CD4-positive, alpha-beta T cell treated with Interleukin-10 for 1 hour (primary cell): Measurements from ENCODE around the gene TGFA.

ENCODE experiments used
- DNase-seq: peaks from one replicate; pipeline ENCODE4 v3.0.0-alpha.2; 2020

Gene TGFA

DNA sequence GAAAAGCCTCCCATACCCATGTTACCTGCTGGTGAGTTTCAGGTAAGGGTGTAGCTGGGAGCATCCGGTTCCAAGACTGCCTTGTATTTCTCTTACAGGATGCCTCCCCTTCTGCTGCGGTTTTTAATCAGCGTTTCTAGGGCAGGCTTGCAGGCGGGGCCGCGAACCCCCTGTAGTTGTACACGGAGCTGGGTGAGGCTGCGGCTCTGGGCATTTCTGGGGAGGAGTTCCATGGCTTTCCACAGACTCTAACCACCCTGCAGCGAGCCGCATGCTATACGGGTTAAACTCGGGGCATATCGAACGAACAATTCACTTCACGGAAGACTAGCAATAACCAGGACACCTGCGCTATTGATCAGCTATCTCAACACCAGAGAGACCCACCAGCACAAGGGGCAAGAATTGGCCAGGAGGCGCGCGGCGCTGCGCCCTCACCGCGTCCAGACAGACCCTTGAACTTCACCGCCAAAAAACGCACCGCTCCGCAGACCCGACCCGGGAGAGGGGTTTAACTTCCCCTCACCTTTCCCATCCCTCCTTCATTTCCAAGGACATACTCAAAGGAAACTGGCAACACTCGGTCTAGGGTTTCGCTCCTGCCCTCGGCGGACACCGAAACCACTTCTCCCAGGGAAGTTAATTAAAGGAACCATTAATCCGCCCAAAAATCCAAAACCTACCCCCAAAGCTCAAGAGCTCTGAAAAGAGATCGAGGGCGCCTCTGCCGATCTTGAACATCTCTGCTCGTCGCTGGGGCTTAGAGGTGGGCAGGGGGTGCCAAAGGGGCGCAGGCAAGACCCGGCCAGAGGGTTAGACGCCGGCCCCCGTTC lies 909 bp downstream of the TGFA start:
- DNase-seq, result peak; percentile 14

DNA sequence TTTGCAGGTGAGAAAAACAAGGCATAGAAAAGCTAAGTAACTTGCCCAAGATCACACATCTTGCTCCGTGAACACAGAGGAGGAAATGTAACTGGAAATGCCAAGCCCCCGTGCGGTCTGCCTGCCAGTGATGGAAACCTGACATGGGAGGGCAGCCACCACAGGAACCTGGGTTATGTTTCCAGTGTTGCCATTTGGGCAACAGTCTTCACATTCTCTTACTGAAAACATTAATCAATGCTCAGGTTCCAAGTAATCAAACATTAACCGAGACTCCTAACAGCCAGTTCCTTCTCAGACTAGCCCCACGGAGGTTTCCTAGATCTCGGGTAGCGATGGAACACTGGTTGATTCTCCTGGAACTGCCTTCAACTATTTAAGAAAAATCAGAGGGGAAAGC lies 2.5 kb downstream of the TGFA start:
- DNase-seq, result no peak

DNA sequence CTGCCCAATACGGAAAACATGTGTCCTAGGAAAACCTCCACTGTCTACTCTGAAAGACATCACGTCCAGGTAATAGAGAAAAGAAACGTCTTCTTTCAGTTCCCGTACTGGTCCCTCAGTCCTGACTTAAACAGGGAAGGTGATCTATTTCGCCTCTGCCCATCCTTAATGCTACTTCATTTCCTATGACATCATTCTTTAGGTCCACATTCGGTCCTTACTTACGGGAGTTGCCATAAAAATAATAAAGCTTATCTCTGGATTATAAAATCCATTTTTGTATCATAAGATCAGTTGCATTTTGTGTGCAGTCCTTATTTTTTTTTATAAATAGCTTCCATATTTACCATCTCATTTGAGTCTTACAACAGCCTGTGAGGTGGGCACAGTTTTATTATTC lies 3.7 kb downstream of the TGFA start:
- no peak for DNase-seq

DNA sequence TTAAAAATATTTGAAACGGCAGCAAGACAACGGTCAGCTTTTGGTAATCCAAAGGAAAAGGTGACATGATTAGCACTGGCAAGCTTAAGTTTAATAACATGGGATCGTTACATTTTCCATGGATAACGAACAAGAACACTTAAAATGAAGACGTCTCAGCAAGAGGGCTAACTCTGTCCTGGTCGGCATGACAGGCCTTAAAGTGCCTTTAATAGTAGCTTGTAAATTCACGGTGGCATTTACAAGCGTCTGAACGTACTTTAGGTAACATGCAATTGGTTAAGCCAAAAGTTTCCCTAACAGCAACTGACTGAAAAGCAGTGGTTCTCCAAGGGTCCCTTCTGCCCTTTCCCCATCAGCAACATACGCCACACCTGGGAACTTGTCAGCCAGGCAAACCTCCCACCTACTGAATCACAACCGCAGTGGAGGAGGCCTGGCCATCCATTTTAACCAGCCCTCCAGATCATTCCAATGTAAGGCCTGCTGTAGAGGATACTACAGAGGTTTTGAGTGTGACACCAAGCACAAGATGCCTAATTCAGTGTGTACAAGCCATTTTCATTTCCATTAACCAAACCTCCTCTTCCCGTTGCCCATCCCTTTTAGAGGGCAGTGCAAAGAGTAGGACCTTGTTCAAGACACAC lies 4.4 kb downstream of the TGFA start:
- no peak for DNase-seq

DNA sequence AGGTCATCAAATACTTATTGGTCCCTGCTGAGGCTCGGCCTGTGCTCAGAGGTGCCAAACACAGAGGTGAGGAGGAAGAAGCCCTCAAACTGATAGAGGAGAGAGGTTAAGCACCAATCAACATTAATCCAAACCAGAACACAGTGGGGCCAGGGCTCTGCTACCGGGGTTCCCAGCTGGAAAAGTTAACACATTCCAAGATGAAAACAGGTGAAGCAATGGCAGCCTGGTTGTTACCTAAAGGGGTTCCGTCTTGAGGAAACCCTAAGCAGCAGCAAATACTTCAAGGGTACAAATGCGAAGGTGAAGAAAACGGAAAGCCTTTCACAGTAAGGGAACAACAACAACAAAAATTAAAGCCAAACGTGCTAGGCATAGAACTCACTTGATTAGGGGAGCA lies 5.4 kb downstream of the TGFA start:
- DNase-seq, result no peak

DNA sequence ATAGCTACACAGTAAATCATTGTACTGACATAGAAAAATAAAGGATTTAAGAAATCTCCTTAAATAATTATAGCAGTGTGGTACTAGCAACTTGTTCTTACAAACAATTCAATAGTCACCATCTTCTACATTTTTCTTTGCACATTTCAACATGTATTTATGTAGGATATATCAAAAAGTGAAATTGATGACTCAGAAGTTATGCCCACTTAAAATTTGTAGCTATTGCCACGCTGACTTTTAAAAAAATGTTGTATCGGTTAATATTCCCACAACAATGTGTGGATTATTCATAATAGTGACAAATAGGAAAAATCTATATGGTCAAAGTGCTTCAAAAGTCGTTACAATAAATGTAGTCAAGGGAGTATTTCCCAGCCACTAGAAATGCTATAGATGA lies 6.7 kb downstream of the TGFA start:
- no peak for DNase-seq

DNA sequence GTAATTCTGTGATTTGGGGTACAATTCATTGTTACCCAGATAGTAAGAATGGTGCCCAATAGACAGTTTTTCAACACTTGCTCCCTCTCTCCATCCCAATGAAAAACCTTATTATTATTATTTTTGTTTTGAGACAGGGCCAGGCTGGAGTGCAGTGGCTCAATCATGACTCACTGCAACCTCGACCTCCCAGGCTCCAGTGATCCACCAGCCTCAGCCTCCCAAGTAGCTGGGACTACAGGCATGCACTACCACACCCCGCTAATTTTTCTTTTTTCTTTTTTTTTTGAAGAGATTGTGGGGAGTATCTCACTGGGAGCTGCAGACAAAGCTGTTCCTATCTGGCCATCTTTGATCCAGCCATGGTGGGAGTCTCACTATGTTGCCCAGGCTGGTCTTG lies 7.2 kb downstream of the TGFA start:
- DNase-seq, result no peak

DNA sequence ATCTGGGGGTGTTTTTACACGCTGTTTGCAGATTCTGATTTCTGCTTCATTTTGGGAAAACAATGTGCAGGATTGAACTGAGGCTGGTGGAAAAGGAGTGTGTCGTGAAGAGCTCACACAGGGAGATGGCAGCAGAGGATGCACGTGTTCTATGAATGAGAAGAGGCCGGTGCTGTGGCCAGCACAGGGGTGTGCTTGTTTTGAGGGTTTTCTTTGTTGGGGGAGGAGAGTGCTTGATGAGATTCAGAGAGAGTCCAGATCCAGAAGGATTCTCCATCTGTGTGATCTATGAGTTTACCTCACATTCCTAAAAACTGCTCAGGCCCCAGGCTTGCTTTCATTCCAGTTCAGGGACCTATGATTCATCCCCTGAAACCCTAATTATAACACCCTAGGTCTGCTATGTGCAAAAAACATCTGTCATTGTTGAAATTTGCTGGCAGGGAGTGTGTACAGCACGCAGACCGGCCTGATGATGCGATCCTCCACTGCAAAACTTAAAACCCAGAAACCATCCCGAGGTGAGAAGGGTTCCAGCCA lies 12.1 kb downstream of the TGFA start:
- no peak for DNase-seq

DNA sequence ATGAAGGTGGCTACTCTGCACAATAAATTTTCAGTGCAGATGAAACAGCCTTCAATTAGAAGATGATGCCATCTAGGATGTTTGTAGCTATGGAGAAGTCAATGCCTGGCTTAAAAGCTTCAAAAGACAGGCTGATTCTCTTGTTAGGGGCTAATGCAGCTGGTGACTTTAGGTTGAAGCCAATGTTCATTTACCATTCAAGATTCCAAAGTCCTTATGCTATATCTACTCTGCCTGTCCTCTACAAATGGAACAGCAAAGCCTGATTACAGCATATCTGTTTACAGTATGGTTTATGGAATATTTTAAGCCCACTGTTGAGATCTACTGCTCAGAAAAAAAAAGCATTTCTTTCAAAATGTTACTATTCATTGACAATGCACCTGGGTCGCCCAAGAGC lies 15.8 kb downstream of the TGFA start:
- DNase-seq, result no peak

DNA sequence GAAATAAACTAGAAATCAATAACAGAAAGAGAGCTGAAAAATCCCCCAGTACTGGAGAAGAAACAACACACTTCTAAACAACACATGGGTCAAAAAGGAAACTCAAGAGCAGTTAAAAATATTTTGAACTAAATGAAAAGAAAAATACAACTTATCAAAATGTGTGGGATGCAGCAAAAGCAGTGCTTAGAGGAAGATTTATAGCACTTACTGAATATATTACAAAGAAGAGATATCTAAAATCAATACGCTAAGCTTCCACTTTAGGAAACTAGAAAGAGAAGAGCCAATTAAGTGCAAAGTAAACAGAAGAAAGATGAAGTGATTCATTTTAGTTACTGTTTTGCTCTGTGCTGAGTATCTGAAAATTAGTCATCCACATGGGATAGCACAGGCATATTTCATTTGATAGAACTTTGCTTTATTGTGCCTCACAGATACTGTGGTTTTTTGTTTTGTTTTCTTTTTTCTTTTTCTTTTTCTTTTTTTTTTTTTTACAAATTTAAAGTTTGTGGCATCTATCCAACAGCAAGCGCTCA lies 17.0 kb downstream of the TGFA start:
- no peak for DNase-seq

DNA sequence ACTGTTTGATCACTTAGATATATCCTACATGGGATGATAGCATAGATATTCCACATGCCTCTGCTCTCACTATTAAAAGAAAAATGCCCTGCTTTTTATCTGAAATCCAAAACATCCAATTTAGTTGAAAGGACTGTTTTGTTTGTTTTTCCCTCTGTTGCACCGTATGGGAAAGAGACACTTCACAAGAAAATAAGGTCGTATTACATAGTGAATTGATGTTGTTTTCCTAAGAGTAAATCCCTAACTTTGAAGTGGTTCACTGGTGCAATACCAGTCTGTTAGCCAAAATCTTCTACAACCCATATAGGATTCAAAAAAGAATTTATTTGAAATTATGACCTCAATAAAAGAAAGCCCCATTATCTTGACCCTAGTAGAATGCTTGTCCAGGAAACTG lies 18.1 kb downstream of the TGFA start:
- DNase-seq, result no peak

DNA sequence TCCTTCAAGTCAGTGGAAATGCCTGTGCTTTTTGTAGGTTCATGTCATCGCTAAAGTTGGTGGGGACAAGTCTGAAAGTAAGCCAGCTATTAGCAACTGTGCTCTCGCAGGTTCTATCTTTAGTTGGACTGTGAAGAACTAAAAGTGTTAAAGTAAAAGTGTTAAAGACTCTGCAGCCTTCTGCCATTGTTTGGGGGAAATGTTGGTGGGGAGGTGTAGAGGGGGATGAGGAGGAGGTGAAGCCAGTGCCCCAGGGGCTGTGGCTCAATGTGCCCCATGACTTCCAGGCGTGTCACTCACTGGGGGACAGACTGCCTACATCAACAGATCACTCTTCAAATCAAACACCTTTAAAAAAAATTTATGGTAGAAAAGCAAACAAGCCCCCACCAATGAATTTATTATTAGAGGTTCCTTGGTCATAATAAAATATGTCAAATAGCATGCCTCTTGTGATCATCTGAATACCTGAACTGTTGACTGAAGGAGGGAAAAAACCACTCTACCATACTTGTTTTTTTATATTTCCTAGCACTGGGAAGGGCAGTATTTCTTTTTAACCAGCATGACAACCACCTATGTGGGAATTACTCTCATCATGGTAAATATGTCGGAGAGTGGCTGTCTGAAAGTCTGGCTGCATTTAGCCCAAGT lies 19.3 kb downstream of the TGFA start:
- DNase-seq, result no peak

DNA sequence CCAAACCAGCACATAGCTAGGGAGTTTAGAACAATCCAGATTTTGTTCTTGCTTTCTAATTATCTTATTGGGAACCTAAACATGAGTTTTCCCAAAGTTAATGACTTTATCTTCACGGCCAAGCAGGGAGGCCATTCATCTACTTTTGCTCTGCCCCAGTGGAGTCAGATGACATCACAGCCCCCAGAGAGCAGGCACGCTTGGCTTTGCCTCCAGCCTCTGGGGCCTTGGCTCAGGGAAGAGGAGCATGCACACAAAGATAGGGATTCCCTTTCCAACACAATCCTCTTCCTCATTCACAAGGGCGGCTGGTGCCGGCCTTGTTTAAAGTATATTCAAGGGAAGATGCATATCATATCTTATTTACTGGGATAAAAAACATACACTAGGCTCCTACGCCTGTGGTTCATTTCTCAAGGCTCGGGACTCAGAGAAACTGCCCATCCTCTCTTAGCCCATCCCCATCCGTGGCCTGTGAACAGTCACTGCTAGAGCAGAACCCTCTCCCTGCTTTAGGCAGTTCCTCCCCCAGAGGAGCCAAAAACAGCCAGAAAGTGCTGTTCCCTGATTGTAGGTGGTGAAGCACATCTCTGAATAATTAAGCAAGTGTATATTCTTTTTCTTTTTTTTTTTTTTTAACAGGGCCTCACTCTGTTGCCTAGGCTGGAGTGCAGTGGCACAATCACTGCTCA lies 21.2 kb downstream of the TGFA start:
- no peak for DNase-seq

DNA sequence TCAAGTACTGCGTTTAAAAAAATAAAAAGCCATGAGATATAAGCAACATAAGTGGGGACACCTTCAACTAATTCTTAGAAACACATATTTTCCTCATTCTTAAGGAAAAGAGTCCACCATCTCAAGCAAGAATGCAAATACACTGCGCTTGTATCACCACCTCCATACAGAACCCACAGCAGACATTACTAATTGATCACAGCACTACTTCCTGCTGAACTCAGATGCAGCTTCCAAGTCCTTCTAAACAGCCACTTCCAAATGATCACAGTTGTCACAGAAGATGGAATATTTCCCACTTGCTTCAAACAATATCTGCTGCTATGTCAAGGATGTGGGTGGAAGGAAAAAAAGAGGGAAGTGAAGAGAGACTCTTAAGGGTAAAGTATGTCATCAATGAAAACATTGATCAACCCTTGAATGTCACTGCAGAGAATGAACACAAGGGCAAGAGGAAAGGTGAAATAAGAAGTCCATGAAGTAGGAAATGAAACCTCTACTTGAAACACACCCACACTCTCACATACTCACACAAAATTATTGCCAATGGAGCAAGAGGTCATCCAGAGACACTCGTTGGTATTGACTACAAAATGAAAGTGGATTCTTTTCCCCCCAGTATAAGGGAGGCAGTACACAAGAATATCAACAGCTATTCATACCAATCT lies 22.1 kb downstream of the TGFA start:
- DNase-seq, result no peak

DNA sequence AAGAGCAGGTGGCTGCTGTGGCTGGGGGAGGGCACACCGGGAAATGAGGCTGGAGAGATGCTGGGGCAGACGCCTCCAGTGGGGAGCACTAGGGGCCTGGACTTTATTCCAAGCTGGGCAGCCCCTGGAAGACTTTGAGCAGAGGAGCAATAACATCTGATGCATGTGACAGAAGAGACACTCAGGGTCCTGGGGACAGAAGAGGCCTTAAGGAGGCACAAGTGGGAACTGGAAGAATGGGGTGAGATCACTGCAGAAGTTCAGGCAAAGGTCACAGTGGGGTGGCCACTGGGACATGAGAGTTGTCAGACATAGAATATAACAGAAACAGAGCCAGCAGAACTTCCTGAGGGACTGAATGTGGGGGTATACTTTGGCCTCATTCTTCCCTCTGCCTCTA lies 24.0 kb downstream of the TGFA start:
- DNase-seq, result no peak

DNA sequence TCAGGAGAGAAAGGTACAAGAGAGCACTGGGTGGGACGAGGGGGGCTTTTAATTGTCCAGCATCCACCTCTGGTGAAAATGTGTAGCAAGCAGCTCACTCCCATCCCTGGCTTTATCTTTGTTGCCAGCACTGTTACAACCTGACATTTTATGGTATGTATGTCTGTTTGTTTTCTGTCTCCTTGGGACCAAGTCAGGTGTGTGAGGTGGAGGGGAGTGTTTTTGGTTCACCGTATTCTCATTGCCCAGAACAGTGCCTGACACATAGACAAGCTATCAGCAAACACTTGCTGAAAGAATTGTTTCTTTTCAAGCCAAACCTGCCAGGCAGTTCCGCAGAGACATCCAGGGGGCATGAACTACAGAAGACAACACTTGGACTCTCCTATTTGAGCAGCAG lies 24.7 kb downstream of the TGFA start:
- no peak for DNase-seq

DNA sequence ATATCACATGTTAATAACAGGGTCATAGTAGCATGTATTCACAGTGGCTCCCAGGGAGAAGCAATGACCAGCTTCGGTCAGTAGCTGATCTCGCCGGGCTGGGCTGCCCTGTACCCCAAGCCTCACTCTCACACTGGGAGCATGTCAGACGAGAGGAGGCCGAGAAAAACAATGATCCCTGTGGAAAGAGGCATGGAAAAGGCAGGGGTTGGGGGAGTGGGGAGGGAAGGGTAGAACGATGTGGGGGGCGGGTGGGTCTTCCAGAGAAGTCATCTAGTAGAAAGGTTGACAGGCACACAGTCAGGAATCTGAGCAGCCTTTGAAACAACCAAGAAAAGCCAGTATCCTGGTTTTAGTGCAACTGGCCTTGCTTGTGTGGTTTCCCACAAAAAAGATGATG lies 25.4 kb downstream of the TGFA start:
- no peak for DNase-seq

DNA sequence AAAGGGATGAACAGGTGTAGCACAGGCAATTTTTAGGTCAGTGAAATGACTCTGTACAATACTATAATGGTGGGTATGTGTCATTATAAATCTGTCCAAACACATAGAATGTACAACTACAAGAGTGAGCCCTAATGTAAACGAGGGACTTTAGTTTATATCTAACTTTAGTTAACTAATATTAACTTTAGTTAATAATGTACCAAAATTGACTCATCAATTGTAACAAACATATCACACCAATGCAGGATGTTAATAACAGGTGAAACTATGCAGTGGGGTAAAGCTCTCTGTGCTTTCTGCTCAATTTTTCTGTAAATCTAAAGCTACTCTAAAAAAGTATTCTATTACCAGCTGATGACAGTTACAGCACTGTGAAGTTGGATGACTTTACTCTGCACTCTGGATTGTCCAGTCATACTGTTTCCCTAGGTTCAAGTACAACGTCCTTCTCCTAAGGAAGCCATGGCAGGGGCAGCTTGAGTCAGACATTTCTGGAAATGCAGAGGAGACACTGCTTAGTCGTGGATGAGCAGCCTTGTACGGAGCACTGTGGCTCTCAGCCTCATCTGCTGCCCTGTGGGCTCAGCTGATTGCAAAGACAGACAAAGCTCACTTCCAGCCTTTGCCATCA lies 26.1 kb downstream of the TGFA start:
- no peak for DNase-seq

DNA sequence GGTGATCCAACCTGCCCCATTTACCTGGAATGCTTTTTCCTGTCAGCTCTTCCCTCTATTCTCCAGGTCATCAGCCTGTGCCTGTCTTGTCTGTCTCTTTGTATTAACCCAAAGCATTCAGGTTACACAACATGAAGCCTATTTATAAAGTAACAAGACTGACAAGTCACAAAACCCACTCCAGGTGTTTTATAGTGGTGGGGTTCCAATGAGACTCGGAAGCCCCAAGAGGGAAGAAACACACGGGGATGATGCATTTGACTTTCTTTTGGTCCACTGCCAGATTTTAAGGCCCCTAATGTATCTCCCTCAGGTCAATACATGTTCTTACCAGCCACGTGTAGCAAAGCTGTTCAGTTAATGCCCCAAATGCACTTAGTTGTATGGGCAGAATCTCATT lies 27.5 kb downstream of the TGFA start:
- no peak for DNase-seq

DNA sequence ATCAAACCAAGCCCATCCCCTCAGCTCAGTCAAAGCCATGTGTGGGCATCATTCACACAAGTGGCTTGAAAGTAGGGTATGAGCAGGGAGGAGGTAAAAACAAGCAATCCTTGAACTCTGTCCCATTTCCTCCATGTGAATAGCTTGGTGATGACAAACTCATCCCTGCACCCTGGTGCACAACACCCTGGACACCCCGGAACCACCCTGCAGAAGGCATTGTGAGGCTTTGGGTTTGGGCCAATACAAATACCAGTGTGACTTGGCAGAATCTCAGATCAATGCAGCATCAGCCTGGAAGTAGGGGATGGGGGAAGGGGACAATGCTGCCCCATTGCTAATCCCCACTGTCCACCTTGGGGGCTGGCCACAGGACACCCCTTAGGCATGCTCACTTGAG lies 28.6 kb downstream of the TGFA start:
- DNase-seq, result no peak

DNA sequence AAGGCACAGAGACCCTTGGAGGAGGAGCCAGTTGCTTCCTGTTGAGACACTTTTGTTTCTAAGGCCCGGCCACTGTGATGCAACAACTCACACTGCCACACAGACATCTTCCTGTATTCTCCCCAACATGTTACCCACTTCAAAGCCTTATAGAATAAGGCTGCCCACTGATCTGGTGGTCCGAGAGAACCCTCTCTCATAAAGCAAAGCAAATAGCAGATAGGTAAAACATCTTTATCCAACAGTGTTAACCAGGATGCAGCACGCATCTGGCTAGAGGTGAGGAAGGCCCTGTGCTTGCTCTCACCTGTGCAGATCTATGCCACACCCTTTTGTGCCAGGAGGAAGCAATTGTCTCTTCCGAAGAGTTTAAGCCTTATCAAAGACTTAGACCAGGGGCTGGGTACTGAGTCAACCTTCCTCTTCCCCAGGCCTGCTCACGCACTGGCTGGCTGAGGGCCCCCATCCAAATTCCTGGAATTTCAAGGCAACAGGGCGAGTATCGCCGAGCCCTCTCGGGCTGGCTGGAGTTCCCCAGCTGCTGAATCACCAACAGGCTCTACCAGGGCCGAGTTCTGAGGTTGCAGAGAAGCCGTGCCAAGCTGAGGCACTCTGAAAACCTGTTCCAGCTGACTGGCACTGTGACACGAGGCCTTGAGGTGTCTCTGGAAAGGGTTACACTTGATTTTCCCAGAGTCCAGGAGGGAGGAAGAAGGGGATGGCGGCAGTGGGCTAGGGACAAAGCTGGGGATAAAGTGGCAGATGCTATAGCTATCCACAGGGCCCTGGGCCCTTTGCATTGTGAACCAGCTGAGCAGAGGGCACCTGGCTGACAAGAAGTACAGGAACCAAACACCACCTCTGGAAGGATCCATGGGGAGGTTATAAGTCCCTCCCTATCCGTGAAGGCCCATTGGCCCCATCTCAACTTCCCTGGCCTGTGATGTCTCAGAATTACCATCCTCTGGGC lies 29.3 kb downstream of the TGFA start:
- peak; percentile 43 for DNase-seq
